ENCODE data around the gene RPRML.

- TF ChIP-seq CTCF (IDR thresholded peaks at IDR 0.05): no peak
- no peak for TF ChIP-seq EP300 (IDR thresholded peaks at IDR 0.05; ENCODE audit: low read depth)
- no peak for TF ChIP-seq POLR2A (IDR thresholded peaks at IDR 0.05)
- TF ChIP-seq POLR2AphosphoS5 (IDR thresholded peaks at IDR 0.05): no peak
These were observed 6.7 kb downstream of the RPRML start for GRCh38 chr17:46972346-46972745.

Data from transverse colon (tissue), 4 donors.